H1 (cell line): Measurements from ENCODE around the gene CACNA1D.

Experiments used
- BRCA1 ChIP-seq: IDR thresholded peaks from 2 replicates; pipeline ENCODE4 v1.6.1; 2012; ENCODE audit warnings: low read depth, low read length, improper control_type of control experiment
- CEBPB ChIP-seq: IDR thresholded peaks from 2 replicates; pipeline ENCODE4 v1.6.1; 2012; ENCODE audit warnings: low read depth, low read length
- CHD1 ChIP-seq: IDR thresholded peaks from 2 replicates; pipeline ENCODE4 v1.6.1; 2012; ENCODE audit warnings: low read depth, low read length, improper control_type of control experiment
- CREB1 ChIP-seq: IDR thresholded peaks from 2 replicates; pipeline ENCODE4 v1.6.1; 2012; ENCODE audit warnings: inconsistent platforms
- POLR2A ChIP-seq, 2 experiments: IDR thresholded peaks; 1 replicate in 1 of 2; 2 replicates in 1 of 2; pipeline ENCODE4 v1.6.1; 2011; ENCODE audit warnings: low read depth in 2 of 2, low read length in 2 of 2, mild to moderate bottlenecking in 2 of 2; ENCODE audit errors: control extremely low read depth in 1 of 2
- YY1 ChIP-seq: IDR thresholded peaks from 2 replicates; pipeline ENCODE4 v1.6.1; 2011; ENCODE audit warnings: low read depth, mild to moderate bottlenecking, low read length
- ZNF274 ChIP-seq: IDR thresholded peaks from 2 replicates; pipeline ENCODE4 v1.7.0; 2012; ENCODE audit warnings: low read length, borderline replicate concordance; ENCODE audit errors: extremely low read depth
- TF ChIP-seq, protein P1 (sequence below): IDR thresholded peaks from 2 replicates; pipeline ENCODE4 v1.6.1; 2012; ENCODE audit warnings: low read length, inconsistent platforms
- TF ChIP-seq, protein P2 (sequence below), 3 experiments: IDR thresholded peaks; 1 replicate in 2 of 3; 2 replicates in 1 of 3; pipeline versions ENCODE4 v1.5.1 to v1.6.1; 2011; ENCODE audit warnings: low read length in 3 of 3, mild to moderate bottlenecking in 3 of 3, inconsistent platforms in 2 of 3, low read depth in 1 of 3, moderate library complexity in 1 of 3; ENCODE audit not compliant: insufficient read depth in 1 of 3; ENCODE audit errors: control extremely low read depth in 1 of 3

DNA sequence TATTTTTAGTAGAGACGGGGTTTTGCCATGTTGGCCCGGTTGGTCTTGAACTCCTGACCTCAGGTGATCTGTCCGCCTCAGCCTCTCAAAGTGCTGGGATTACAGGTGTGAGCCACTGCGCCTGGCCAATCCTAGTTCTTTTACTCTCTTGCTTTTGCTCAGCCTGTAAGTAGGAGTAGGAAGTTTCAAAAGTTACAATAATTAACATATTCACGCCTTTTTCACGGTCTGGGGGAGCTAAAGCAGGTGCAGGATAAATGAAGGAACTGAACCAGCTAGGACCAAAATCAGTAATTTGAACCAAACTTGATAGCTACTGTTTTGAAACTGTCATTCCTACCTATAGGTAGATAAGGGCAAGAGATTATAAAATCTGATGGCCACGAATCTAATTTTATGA, 98.5 kb downstream of the CACNA1D start:
- TF ChIP-seq CEBPB = no peak
- TF ChIP-seq CHD1 = no peak
- TF ChIP-seq, protein P1, sequence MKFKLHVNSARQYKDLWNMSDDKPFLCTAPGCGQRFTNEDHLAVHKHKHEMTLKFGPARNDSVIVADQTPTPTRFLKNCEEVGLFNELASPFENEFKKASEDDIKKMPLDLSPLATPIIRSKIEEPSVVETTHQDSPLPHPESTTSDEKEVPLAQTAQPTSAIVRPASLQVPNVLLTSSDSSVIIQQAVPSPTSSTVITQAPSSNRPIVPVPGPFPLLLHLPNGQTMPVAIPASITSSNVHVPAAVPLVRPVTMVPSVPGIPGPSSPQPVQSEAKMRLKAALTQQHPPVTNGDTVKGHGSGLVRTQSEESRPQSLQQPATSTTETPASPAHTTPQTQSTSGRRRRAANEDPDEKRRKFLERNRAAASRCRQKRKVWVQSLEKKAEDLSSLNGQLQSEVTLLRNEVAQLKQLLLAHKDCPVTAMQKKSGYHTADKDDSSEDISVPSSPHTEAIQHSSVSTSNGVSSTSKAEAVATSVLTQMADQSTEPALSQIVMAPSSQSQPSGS = no peak
- no peak for TF ChIP-seq ZNF274
- TF ChIP-seq POLR2A (IDR thresholded peaks at IDR 0.05; ENCODE audit: control extremely low read depth in 1 of 2, low read depth in 2 of 2, low read length in 2 of 2) = no peak
- TF ChIP-seq, protein P2, sequence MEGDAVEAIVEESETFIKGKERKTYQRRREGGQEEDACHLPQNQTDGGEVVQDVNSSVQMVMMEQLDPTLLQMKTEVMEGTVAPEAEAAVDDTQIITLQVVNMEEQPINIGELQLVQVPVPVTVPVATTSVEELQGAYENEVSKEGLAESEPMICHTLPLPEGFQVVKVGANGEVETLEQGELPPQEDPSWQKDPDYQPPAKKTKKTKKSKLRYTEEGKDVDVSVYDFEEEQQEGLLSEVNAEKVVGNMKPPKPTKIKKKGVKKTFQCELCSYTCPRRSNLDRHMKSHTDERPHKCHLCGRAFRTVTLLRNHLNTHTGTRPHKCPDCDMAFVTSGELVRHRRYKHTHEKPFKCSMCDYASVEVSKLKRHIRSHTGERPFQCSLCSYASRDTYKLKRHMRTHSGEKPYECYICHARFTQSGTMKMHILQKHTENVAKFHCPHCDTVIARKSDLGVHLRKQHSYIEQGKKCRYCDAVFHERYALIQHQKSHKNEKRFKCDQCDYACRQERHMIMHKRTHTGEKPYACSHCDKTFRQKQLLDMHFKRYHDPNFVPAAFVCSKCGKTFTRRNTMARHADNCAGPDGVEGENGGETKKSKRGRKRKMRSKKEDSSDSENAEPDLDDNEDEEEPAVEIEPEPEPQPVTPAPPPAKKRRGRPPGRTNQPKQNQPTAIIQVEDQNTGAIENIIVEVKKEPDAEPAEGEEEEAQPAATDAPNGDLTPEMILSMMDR (IDR thresholded peaks at IDR 0.05; ENCODE audit: control extremely low read depth in 1 of 3, insufficient read depth in 1 of 3, low read depth in 1 of 3, low read length in 3 of 3) = no peak
- TF ChIP-seq BRCA1 = no peak
- no peak for TF ChIP-seq CREB1
- TF ChIP-seq YY1 = no peak
